H1 (cell line): ENCODE results near the gene AGFG2. TPM values are rescaled to one million over a fixed set of nuclear protein-coding genes. Genes with fewer than 3 reads are reported as not detected.
A peak's percentile ranks its signal among the peaks of the same experiment; 100 is the strongest.

Experiments
- CTCF ChIA-PET: fragments of 300-600 bp; sonication (Branson Sonifier 250); formaldehyde crosslinking; loops from one replicate; lab custom pipeline; 2021; ENCODE audit not compliant: partially characterized antibody; lab: Charles Lee
- POLR2A ChIA-PET: fragments of 300-600 bp; sonication (Branson Sonifier 250); formaldehyde crosslinking; loops from one replicate; lab custom pipeline; 2021; ENCODE audit warnings: inconsistent platforms; ENCODE audit not compliant: partially characterized antibody; lab: Charles Lee
- DNase-seq, 2 experiments: peaks; one replicate each; pipeline versions ENCODE4 v3.0.0 to v3.0.0-alpha.2; 2010 to 2022; ENCODE audit warnings: low spot score in 2 of 2, low read depth in 1 of 2, mixed read lengths in 1 of 2
- FAIRE-seq: peaks from 2 replicates; lab custom pipeline; 2011; peaks lifted over from hg19 to GRCh38; lab: Jason Lieb, UNC
- H2AFZ ChIP-seq: 2 replicates; pipeline ENCODE4 v1.8.1; 2012; ENCODE audit warnings: low read length, inconsistent platforms
- H2AK5ac ChIP-seq: 2 replicates; pipeline ENCODE4 v1.6.1; 2013; ENCODE audit warnings: low read depth, low read length
- H2BK120ac ChIP-seq: replicated peaks from 2 replicates; pipeline ENCODE3; 2013; ENCODE audit warnings: low read depth, low read length, inconsistent platforms
- H2BK12ac ChIP-seq: 2 replicates; pipeline ENCODE4 v1.6.1; 2013; ENCODE audit warnings: low read depth, low read length
- H2BK15ac ChIP-seq: 2 replicates; pipeline ENCODE4 v1.6.1; 2013; ENCODE audit warnings: low read length
- H2BK20ac ChIP-seq: 2 replicates; pipeline ENCODE4 v1.6.1; 2013; ENCODE audit warnings: low read length
- H2BK5ac ChIP-seq: 2 replicates; pipeline ENCODE4 v1.6.1; 2013; ENCODE audit warnings: low read depth, low read length
- H3K14ac ChIP-seq: 2 replicates; pipeline ENCODE4 v1.6.1; 2013; ENCODE audit warnings: inconsistent platforms; ENCODE audit not compliant: insufficient read length
- H3K18ac ChIP-seq: 2 replicates; pipeline ENCODE4 v1.6.1; 2013; ENCODE audit warnings: low read length; ENCODE audit errors: extremely low read depth
- H3K23ac ChIP-seq: 2 replicates; pipeline ENCODE4 v1.6.1; 2013; ENCODE audit warnings: inconsistent platforms; ENCODE audit not compliant: insufficient read length
- H3K23me2 ChIP-seq: 2 replicates; pipeline ENCODE4 v1.6.1; 2013; ENCODE audit warnings: low read depth, low read length
- H3K27ac ChIP-seq: 2 replicates; pipeline ENCODE4 v1.6.1; 2011; ENCODE audit warnings: low read depth, low read length, inconsistent platforms
- H3K27me3 ChIP-seq, 4 experiments: replicated peaks in 1 of 4; 1 replicate in 1 of 4; 2 replicates in 3 of 4; pipeline versions ENCODE4 v1.6.1 to v1.8.1; 2011 to 2013; ENCODE audit warnings: low read length in 3 of 4, mild to moderate bottlenecking in 3 of 4, inconsistent platforms in 2 of 4, mixed read lengths in 2 of 4, moderate library complexity in 1 of 4; ENCODE audit not compliant: control insufficient read depth in 3 of 4, insufficient read depth in 3 of 4; ENCODE audit errors: extremely low read depth in 1 of 4
- H3K36me3 ChIP-seq, 4 experiments: 2 replicates each; pipeline versions ENCODE4 v1.6.1 to v1.8.1; 2011 to 2013; ENCODE audit warnings: mild to moderate bottlenecking in 4 of 4, low read length in 3 of 4, moderate library complexity in 2 of 4, control low read depth in 1 of 4, inconsistent platforms in 1 of 4; ENCODE audit not compliant: insufficient read depth in 4 of 4, control insufficient read depth in 2 of 4
- H3K4ac ChIP-seq: replicated peaks from 2 replicates; pipeline ENCODE3; 2013; ENCODE audit warnings: low read length, low read depth, mixed read lengths, inconsistent platforms; ENCODE audit not compliant: insufficient read length
- H3K4me1 ChIP-seq, 4 experiments: replicated peaks in 1 of 4; 1 replicate in 1 of 4; 2 replicates in 3 of 4; pipeline versions ENCODE4 v1.6.1 to v1.8.1; 2011 to 2013; ENCODE audit warnings: low read length in 3 of 4, inconsistent platforms in 2 of 4, mixed read lengths in 1 of 4; ENCODE audit not compliant: insufficient read depth in 4 of 4, control insufficient read depth in 3 of 4
- H3K4me2 ChIP-seq, 2 experiments: 2 replicates each; pipeline versions ENCODE4 v1.6.1 to v1.8.1; 2011 to 2013; ENCODE audit warnings: low read depth in 2 of 2, low read length in 2 of 2, control low read depth in 1 of 2, inconsistent platforms in 1 of 2, mild to moderate bottlenecking in 1 of 2; ENCODE audit not compliant: insufficient read depth in 1 of 2
- H3K4me3 ChIP-seq, 4 experiments: fragments of 200-600, 300-600 bp in 1 of 4; sonication (generic), shearing (Covaris generic), sonication (Bioruptor Twin) in 1 of 4; 2 replicates each; pipeline versions ENCODE4 v1.5.1 to v1.8.1; 2011 to 2016; ENCODE audit warnings: low read length in 4 of 4, low read depth in 3 of 4, control low read depth in 2 of 4, inconsistent platforms in 2 of 4, mild to moderate bottlenecking in 2 of 4, mixed read lengths in 1 of 4, moderate library complexity in 1 of 4; ENCODE audit not compliant: insufficient read depth in 2 of 4; ENCODE audit errors: extremely low read depth in 1 of 4
- H3K56ac ChIP-seq: replicated peaks from 2 replicates; pipeline ENCODE3; 2013; ENCODE audit warnings: low read depth, mild to moderate bottlenecking, mixed read lengths, low read length, inconsistent platforms; ENCODE audit not compliant: insufficient read length
- H3K79me1 ChIP-seq: 2 replicates; pipeline ENCODE4 v1.6.1; 2013; ENCODE audit warnings: low read depth, low read length, control low read depth
- H3K79me2 ChIP-seq, 2 experiments: 2 replicates each; pipeline versions ENCODE4 v1.6.1 to v1.8.1; 2012 to 2013; ENCODE audit warnings: low read length in 2 of 2, mild to moderate bottlenecking in 2 of 2, inconsistent platforms in 1 of 2; ENCODE audit not compliant: insufficient read depth in 2 of 2, control insufficient read depth in 1 of 2
- H3K9ac ChIP-seq, 4 experiments: replicated peaks in 1 of 4; 1 replicate in 1 of 4; 2 replicates in 3 of 4; pipeline versions ENCODE4 v1.6.1 to v1.8.1; 2011 to 2013; ENCODE audit warnings: low read depth in 3 of 4, low read length in 3 of 4, control low read depth in 2 of 4, mild to moderate bottlenecking in 2 of 4, moderate library complexity in 2 of 4, inconsistent platforms in 1 of 4; ENCODE audit errors: extremely low read depth in 1 of 4
- H3K9me3 ChIP-seq, 2 experiments: 2 replicates each; pipeline versions ENCODE4 v1.6.1 to v1.8.1; 2012 to 2013; ENCODE audit warnings: mild to moderate bottlenecking in 2 of 2, moderate library complexity in 2 of 2, control low read depth in 1 of 2, inconsistent platforms in 1 of 2, low read depth in 1 of 2, low read length in 1 of 2, mixed read lengths in 1 of 2; ENCODE audit not compliant: insufficient read depth in 2 of 2
- H4K20me1 ChIP-seq, 2 experiments: replicated peaks in 1 of 2; 2 replicates each; pipeline versions ENCODE3 to v1.8.1; 2011 to 2013; ENCODE audit warnings: inconsistent platforms in 2 of 2, low read length in 2 of 2, mild to moderate bottlenecking in 1 of 2; ENCODE audit not compliant: insufficient read depth in 2 of 2, control insufficient read depth in 1 of 2
- H4K5ac ChIP-seq: 2 replicates; pipeline ENCODE4 v1.6.1; 2013; ENCODE audit warnings: low read length, low read depth, mixed read lengths, inconsistent platforms; ENCODE audit not compliant: insufficient read length
- H4K8ac ChIP-seq: 2 replicates; pipeline ENCODE4 v1.8.0; 2013; ENCODE audit warnings: mild to moderate bottlenecking, moderate library complexity, low read length, inconsistent platforms; ENCODE audit not compliant: insufficient read depth; ENCODE audit errors: extremely low read depth
- H4K91ac ChIP-seq: replicated peaks from 2 replicates; pipeline ENCODE3; 2013; ENCODE audit warnings: low read length, mixed read lengths, inconsistent platforms; ENCODE audit not compliant: insufficient read length
- NANOG ChIP-seq: IDR thresholded peaks from 2 replicates; pipeline ENCODE4 v1.6.1; 2011; ENCODE audit warnings: low read length, low read depth, mild to moderate bottlenecking, inconsistent platforms; ENCODE audit not compliant: insufficient read depth, poor library complexity, severe bottlenecking
- SIN3A ChIP-seq, 2 experiments: IDR thresholded peaks in 1 of 2; conservative IDR thresholded peaks in 1 of 2; 2 replicates each; pipeline ENCODE4 v1.6.1; 2011 to 2012; ENCODE audit warnings: low read length in 2 of 2, improper control_type of control experiment in 1 of 2, low read depth in 1 of 2, mild to moderate bottlenecking in 1 of 2
- WGBS, 2 experiments: shearing (Covaris generic) in 1 of 2; methylation state at CpG; one replicate each; pipeline versions ENCODE4 v1.1.6 to v1.1.7; 2013 to 2015; ENCODE audit warnings: low lambda C conversion rate in 2 of 2, mixed read lengths in 2 of 2, inconsistent platforms in 1 of 2, low coverage in 1 of 2, missing lambda C conversion rate in 1 of 2; ENCODE audit not compliant: insufficient replicate concordance in 2 of 2, insufficient coverage in 1 of 2, insufficient read length in 1 of 2; ENCODE audit errors: extremely low coverage in 1 of 2, missing lambda C conversion rate in 1 of 2; 5-methylcytosine and 5-hydroxymethylcytosine counted together
- polyA plus RNA-seq, 7 experiments: library from polyadenylated mRNA; depleted of rRNA in 3 of 7; stranded (reverse) in 5 of 7; unstranded in 2 of 7; fragments of >200 nt in 5 of 7; fragments of 200-250 nt in 2 of 7; gene quantifications; 1 replicate in 5 of 7; 2 replicates in 1 of 7; 4 replicates in 1 of 7; pipeline versions ENCODE4 v1.2.1 to v1.2.3, GENCODE V29; 2011 to 2013; ENCODE audit warnings: missing spikeins in 2 of 7, mixed read lengths in 2 of 7
- total RNA-seq: library from RNA; stranded (reverse); fragmentation: NEBNext Ultra II Directional; extraction: Animal tissue kit (Norgen Biotek cat#: 25700); gene quantifications from 2 replicates; pipeline ENCODE4 v1.2.1, GENCODE V29; 2021

Gene AGFG2
- total and polyA plus RNA-seq, 2 of the 8 experiments (the other 6 are each of a cell fraction or from before 2014, with no cell fraction given), result 7.6 to 11.2 TPM

GRCh38 chr7:100506356-100506923 is 32.6 kb upstream of the AGFG2 start:
- Histone ChIP-seq H4K5ac (no peak overlapping the region), H4K8ac (no peak overlapping the region), H2BK120ac (no peak overlapping the region), H3K27me3 (no peaks in the 10 kb centered on the region; a peak in 1 of 7 replicates), H3K9ac (no peak overlapping the region), H4K20me1 (no peaks in the 10 kb centered on the region), H2BK15ac (no peak overlapping the region), H3K14ac (no peak overlapping the region), H3K56ac (no peak overlapping the region), H3K23me2 (no peaks in the 10 kb centered on the region), H2BK5ac (no peak overlapping the region), H2BK20ac (no peak overlapping the region), H2AK5ac (no peak overlapping the region), H3K4me2 (no peak overlapping the region), H3K23ac (no peak overlapping the region), H3K36me3 (no peaks in the 10 kb centered on the region), H3K18ac (no peak overlapping the region), H3K4me3 (no peak overlapping the region), H2AFZ (no peak overlapping the region), H3K4ac (no peak overlapping the region), H3K79me2 (no peaks in the 10 kb centered on the region), H3K79me1 (no peaks in the 10 kb centered on the region), H2BK12ac (no peak overlapping the region), H3K4me1 (no peaks in the 10 kb centered on the region), H3K27ac (no peak overlapping the region), H3K9me3 (no peaks in the 10 kb centered on the region), H4K91ac (no peak overlapping the region)
- FAIRE-seq (no peak), DNase-seq (no peak)
- 72% methylated on average over 8 of the region's 8 CpGs; no CpG with 5 or more reads in 1 of the 2 experiments for WGBS, 2 experiments
- ChIA-PET CTCF (interaction anchor here (1.4 to 1.9 kb wide), 4 partner anchors 11 to 57 kb away, joined by 4 to 8 read pairs (median 6); no protein-coding TSS in a partner anchor), POLR2A (interaction anchor here (0.5 to 0.7 kb wide), 2 partner anchors 62 to 346 kb away, joined by 3 read pairs; no protein-coding TSS in a partner anchor)
- TF ChIP-seq SIN3A (conservative IDR thresholded peaks at IDR 0.05 in 1 of 2, IDR thresholded peaks at IDR 0.05 in 1 of 2; ENCODE audit: low read depth in 1 of 2, low read length in 2 of 2) (0 out of 4 replicates have a peak, but pooled peaks of 1 of the 2 experiments have one; percentile 56), NANOG (no peak)
